ENCODE data around the gene SORCS3.

The SORCS3 gene

DNA sequence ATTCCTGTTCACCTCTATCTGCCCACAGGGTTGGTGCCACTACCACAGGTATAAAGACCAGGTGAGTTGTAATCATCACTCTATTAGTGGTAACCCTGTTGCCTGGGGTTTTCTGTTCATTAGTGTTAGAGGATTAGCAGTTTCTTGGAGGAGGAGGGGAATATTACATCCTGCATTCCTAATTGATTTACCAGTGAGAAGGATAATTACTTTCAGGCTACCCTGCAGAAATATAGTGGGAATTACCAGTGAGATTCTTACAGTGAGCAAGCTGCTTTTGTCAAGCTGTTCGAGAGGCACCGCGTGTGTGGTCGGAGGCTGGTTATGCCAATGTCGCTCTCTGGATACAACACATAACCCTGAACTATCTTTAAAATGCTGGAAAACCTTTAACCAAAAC lies 280.7 kb downstream of the SORCS3 start:
- DNase-seq (ENCODE audit: low read depth, low spot score), result no peak
- ChIA-PET CTCF (no interaction called here), POLR2A (no interaction called here)
- TF ChIP-seq, protein P1, sequence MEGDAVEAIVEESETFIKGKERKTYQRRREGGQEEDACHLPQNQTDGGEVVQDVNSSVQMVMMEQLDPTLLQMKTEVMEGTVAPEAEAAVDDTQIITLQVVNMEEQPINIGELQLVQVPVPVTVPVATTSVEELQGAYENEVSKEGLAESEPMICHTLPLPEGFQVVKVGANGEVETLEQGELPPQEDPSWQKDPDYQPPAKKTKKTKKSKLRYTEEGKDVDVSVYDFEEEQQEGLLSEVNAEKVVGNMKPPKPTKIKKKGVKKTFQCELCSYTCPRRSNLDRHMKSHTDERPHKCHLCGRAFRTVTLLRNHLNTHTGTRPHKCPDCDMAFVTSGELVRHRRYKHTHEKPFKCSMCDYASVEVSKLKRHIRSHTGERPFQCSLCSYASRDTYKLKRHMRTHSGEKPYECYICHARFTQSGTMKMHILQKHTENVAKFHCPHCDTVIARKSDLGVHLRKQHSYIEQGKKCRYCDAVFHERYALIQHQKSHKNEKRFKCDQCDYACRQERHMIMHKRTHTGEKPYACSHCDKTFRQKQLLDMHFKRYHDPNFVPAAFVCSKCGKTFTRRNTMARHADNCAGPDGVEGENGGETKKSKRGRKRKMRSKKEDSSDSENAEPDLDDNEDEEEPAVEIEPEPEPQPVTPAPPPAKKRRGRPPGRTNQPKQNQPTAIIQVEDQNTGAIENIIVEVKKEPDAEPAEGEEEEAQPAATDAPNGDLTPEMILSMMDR (IDR thresholded peaks at IDR 0.05; ENCODE audit: insufficient read depth, low read length, missing control alignments), result no peak
- no peak overlapping the region for H3K4me3 ChIP-seq (ENCODE audit: low read depth, low read length)

DNA sequence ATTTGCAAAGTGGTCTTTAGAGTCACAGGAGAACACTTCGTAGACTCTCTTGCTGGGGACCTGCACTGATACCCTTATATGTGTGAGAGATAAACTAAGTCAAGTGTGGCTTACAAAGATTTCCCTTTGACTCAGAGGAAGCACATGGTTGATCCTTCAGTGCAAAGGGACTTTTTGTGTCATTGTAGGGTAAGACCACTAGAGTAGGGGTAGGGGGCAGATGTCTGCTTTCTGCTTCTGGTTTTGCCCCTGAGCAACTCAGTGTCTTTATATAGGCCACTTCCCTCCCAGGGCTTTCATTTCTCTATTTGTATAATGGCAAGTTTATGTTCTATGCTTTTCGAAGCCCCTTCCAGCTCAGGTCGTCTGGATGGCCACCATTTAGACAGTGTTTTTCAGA lies 281.7 kb downstream of the SORCS3 start:
- no peak overlapping the region for H3K4me3 ChIP-seq (ENCODE audit: low read depth, low read length)
- no peak for DNase-seq (ENCODE audit: low read depth, low spot score)
- CTCF ChIA-PET, result no interaction called here
- TF ChIP-seq, protein P1 (IDR thresholded peaks at IDR 0.05; ENCODE audit: insufficient read depth, low read length, missing control alignments), result no peak
- POLR2A ChIA-PET, result no interaction called here

DNA sequence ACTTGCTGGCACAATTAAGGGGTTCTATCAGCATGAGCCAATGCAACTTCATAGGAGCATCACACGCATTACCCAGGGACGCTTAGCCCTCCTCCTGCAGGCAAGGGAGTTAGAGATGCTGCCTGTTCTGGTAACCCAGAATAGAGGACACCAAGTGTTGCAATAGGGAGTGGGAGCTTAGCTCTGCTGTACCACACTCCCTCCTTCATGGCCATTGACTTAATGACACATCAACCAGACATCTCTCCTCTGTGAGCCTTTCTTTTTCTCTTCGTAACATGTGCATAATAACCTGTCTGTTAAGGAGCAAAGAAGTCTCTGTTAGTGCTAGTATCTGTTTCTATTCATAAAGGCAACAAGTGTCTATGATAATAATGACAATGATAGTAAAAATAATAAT lies 282.4 kb downstream of the SORCS3 start:
- ChIA-PET CTCF (no interaction called here), POLR2A (no interaction called here)
- TF ChIP-seq, protein P1 (IDR thresholded peaks at IDR 0.05; ENCODE audit: insufficient read depth, low read length, missing control alignments), result no peak
- DNase-seq (ENCODE audit: low read depth, low spot score), result no peak
- H3K4me3 ChIP-seq (ENCODE audit: low read depth, low read length), result no peak overlapping the region

DNA sequence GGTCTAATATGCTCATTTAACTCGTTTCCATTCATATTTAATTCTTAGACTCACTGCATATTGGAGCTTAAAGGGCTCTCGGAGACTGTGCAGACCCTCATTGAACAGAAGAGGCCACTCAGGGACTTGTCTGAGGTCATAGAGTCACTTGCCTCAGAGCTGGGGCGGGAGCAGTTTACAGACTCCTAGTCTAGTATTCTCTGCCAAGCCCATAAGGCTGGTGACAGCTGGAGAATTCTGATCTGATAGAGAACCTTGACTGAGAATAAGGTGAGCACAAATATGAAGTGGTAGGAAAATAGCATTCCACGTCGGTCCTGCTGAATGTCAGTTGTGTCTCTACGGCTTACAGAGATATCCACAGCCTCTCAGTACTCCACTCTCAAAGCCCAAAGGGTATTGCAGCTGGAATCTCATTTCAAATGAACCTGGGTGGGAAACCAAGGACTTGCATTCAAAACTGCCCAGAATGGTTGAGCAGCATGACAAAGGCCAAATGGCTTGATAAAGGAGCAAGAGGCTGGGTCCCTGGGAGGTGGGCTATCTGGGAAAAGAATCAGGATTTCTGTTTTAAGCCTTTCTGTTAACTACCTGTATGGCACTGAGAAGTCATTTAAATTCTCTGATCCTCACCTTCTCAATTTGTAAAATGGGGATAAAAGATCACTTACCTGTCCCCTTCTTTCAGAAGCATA lies 283.2 kb downstream of the SORCS3 start:
- ChIA-PET CTCF (interaction anchor here (1.9 kb wide), 1 partner anchor 518 kb away, joined by 12 read pairs; no protein-coding TSS in a partner anchor), POLR2A (no interaction called here)
- TF ChIP-seq, protein P1 (IDR thresholded peaks at IDR 0.05; ENCODE audit: insufficient read depth, low read length, missing control alignments), result no peak
- DNase-seq (ENCODE audit: low read depth, low spot score), result no peak
- H3K4me3 ChIP-seq (ENCODE audit: low read depth, low read length), result no peak overlapping the region

DNA sequence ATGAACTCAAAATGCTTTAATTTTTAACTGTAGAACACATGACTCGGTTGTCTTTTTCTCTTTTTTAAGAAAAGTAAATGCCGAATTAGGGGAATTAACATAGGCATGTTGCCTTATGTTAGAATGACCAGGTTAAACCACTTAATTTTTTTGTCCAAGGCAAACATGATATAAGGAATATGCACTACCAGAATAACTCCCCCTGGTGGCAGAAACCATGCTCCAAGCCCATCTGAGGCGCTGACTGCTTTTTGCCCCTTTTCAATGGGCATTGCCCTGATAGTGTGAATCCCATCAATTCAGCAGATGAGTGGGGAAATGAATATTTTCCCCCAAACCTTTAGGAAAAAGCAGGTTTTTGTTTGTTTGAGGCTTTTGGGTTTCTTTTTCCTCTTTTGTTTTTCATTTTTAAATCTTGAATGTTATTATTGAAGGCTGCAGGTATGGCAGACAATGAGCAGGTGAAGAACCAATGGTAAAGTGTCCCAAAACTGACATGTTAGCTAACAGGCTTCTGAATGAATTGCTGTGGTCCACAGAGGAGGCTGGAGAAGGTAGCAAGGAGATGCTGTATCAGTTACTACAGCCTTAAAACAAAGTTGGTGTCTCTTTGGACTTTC lies 284.3 kb downstream of the SORCS3 start:
- TF ChIP-seq, protein P1 (IDR thresholded peaks at IDR 0.05; ENCODE audit: insufficient read depth, low read length, missing control alignments), result peak; percentile 47
- CTCF ChIA-PET, result interaction anchor here (1.9 kb wide), 1 partner anchor 519 kb away, joined by 12 read pairs; no protein-coding TSS in a partner anchor
- H3K4me3 ChIP-seq (ENCODE audit: low read depth, low read length), result no peak overlapping the region
- POLR2A ChIA-PET, result no interaction called here
- DNase-seq (ENCODE audit: low read depth, low spot score), result no peak

DNA sequence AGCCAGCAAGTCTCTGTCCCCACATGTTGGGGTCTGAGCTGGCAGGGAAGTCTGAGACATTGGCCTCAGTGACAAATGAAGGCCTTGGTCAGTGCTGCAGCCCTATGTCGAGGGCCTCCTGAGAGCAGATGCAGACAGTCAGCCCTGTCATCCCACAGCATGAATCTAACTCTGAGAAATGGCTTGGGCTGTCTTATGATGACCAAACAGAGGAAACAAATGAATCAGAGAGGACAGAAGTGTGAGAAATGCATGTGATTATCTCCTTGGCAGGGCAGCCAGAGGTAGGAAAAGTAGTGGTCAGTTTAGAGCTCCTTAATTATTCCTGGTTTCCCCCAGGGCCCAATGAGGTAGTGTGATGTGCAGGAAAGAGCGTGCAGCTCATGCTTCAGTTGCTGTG lies 287.6 kb downstream of the SORCS3 start:
- CTCF ChIA-PET, result no interaction called here
- TF ChIP-seq, protein P1 (IDR thresholded peaks at IDR 0.05; ENCODE audit: insufficient read depth, low read length, missing control alignments), result no peak
- H3K4me3 ChIP-seq (ENCODE audit: low read depth, low read length), result no peak overlapping the region
- no peak for DNase-seq (ENCODE audit: low read depth, low spot score)
- POLR2A ChIA-PET, result no interaction called here

All from AG04449 (cell line).